Vagina (tissue), 2 donors: ENCODE results near the gene PACS1. TPM values are rescaled to one million over a fixed set of nuclear protein-coding genes. Genes with fewer than 3 reads are reported as not detected.
"Not testable (repeated sequence)": the region's sequence is repeated elsewhere in the genome, so short reads cannot be mapped to it uniquely, and the experiment has no call there.

Experiments used
- DNase-seq, 2 donors: peaks; one replicate each; pipeline ENCODE4 v3.0.0-alpha.2; 2017; ENCODE audit errors: extremely low spot score in 2 of 2
- H3K27ac ChIP-seq: fragments of 200-600 bp; sonication (generic); one replicate; pipeline ENCODE4 v1.5.1; 2019
- H3K27me3 ChIP-seq: fragments of 200-600 bp; sonication (generic); one replicate; pipeline ENCODE4 v1.5.1; 2019
- H3K36me3 ChIP-seq, 2 donors: fragments of 200-600 bp; sonication (generic); one replicate each; pipeline ENCODE4 v1.5.1; 2017 to 2019
- H3K4me1 ChIP-seq: fragments of 200-600 bp; sonication (generic); one replicate; pipeline ENCODE4 v1.5.1; 2019
- H3K4me3 ChIP-seq, 2 donors: fragments of 200-600 bp; sonication (generic); 1 replicate in 1 of 2; 2 replicates in 1 of 2; pipeline ENCODE4 v1.5.1; 2016 to 2019
- H3K9me3 ChIP-seq: fragments of 200-600 bp; sonication (generic); one replicate; pipeline ENCODE4 v1.5.1; 2019
- POLR2A ChIP-seq, 2 donors: fragments of 450-650 bp; IDR thresholded peaks; one replicate each; pipeline ENCODE4 v1.6.1; 2017; ENCODE audit warnings: antibody characterized with exemption in 2 of 2, mild to moderate bottlenecking in 2 of 2, moderate library complexity in 2 of 2
- POLR2AphosphoS5 ChIP-seq, 2 donors: sonication (generic); formaldehyde crosslinking; IDR thresholded peaks; one replicate each; pipeline ENCODE4 v1.9.0; 2017; ENCODE audit warnings: antibody characterized with exemption in 2 of 2, mild to moderate bottlenecking in 2 of 2, low read depth in 1 of 2; ENCODE audit not compliant: insufficient read depth in 1 of 2
- intact Hi-C: fragments of 100-400 bp; cut with DNase I; formaldehyde crosslinking; loops from one replicate; pipeline ENCODE4 v1.15.1; 2023
- total RNA-seq: library from RNA; depleted of rRNA; stranded (reverse); fragments of >200 nt; gene quantifications from one replicate; pipeline ENCODE4 v1.2.3, GENCODE V29; 2016
- TF ChIP-seq, protein P1 (sequence below), 3 experiments: fragments of 450-650 bp in 2 of 3; fragments of 200-600 bp in 1 of 3; sonication (generic) in 1 of 3; IDR thresholded peaks; one replicate each; pipeline ENCODE4 v1.5.1; 2017 to 2019; ENCODE audit warnings: antibody characterized with exemption in 3 of 3, mild to moderate bottlenecking in 2 of 3, moderate library complexity in 2 of 3

The PACS1 gene
- total RNA-seq, 1 donor from 2014 or later = 66.0 TPM

GRCh38 chr11:66248903-66249302 lies 178.8 kb downstream of the PACS1 start:
- no peak overlapping the region for H3K4me3 ChIP-seq
- peaks cover 0 to 4% of the 10 kb centered on the region in 2 donors for H3K36me3 ChIP-seq
- H3K27me3 ChIP-seq = no peaks in the 10 kb centered on the region
- intact Hi-C loops = no loop called here
- no peak for DNase-seq
- no peaks in the 10 kb centered on the region for H3K9me3 ChIP-seq
- TF ChIP-seq, protein P1, sequence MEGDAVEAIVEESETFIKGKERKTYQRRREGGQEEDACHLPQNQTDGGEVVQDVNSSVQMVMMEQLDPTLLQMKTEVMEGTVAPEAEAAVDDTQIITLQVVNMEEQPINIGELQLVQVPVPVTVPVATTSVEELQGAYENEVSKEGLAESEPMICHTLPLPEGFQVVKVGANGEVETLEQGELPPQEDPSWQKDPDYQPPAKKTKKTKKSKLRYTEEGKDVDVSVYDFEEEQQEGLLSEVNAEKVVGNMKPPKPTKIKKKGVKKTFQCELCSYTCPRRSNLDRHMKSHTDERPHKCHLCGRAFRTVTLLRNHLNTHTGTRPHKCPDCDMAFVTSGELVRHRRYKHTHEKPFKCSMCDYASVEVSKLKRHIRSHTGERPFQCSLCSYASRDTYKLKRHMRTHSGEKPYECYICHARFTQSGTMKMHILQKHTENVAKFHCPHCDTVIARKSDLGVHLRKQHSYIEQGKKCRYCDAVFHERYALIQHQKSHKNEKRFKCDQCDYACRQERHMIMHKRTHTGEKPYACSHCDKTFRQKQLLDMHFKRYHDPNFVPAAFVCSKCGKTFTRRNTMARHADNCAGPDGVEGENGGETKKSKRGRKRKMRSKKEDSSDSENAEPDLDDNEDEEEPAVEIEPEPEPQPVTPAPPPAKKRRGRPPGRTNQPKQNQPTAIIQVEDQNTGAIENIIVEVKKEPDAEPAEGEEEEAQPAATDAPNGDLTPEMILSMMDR (IDR thresholded peaks at IDR 0.05) = no peak
- no peak for TF ChIP-seq POLR2A (IDR thresholded peaks at IDR 0.05)
- no peak for TF ChIP-seq POLR2AphosphoS5 (IDR thresholded peaks at IDR 0.05; ENCODE audit: insufficient read depth in 1 of 2, low read depth in 1 of 2)
- H3K27ac ChIP-seq = no peak overlapping the region
- H3K4me1 ChIP-seq = no peaks in the 10 kb centered on the region

GRCh38 chr11:66251809-66252208 lies 181.7 kb downstream of the PACS1 start:
- H3K4me3 ChIP-seq = no peak overlapping the region
- no peak overlapping the region for H3K27ac ChIP-seq
- no peak for DNase-seq
- no peaks in the 10 kb centered on the region for H3K36me3 ChIP-seq
- H3K27me3 ChIP-seq = no peaks in the 10 kb centered on the region
- peaks cover 5% of the 10 kb centered on the region for H3K4me1 ChIP-seq
- TF ChIP-seq, protein P1 (IDR thresholded peaks at IDR 0.05) = no peak
- TF ChIP-seq POLR2AphosphoS5 (IDR thresholded peaks at IDR 0.05; ENCODE audit: insufficient read depth in 1 of 2, low read depth in 1 of 2) (no peak), POLR2A (IDR thresholded peaks at IDR 0.05) (no peak)
- no peaks in the 10 kb centered on the region for H3K9me3 ChIP-seq
- intact Hi-C loops = no loop called here

- H3K9me3 ChIP-seq, H3K27me3 ChIP-seq, intact Hi-C loops, H3K36me3 ChIP-seq, H3K4me1 ChIP-seq, H3K27ac ChIP-seq, DNase-seq, H3K4me3 ChIP-seq: not testable (repeated sequence)
Measured at GRCh38 chr11:66253081-66253480, 183.0 kb downstream of the PACS1 start.

DNA sequence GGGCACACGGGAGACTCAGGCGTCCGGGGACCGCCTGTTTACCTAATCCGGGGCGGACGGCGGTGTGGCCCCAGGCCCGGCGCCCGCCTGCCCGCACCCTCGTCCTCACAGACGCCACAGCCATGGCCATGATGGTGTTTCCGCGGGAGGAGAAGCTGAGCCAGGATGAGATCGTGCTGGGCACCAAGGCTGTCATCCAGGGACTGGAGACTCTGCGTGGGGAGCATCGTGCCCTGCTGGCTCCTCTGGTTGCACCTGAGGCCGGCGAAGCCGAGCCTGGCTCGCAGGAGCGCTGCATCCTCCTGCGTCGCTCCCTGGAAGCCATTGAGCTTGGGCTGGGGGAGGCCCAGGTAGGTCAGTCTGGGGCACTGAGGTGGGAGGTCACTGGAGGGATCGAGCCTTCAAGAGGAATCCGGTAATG lies 188.4 kb downstream of the PACS1 start:
- Histone ChIP-seq H3K4me1 (peaks cover 20% of the 10 kb centered on the region), H3K4me3 (peak overlapping the region; percentile 83 to 90), H3K9me3 (no peaks in the 10 kb centered on the region), H3K27ac (peak overlapping the region; percentile 88), H3K36me3 (peaks cover 0 to 31% of the 10 kb centered on the region in 2 donors), H3K27me3 (no peaks in the 10 kb centered on the region)
- TF ChIP-seq, protein P1 (IDR thresholded peaks at IDR 0.05) = no peak
- TF ChIP-seq POLR2AphosphoS5 (IDR thresholded peaks at IDR 0.05; ENCODE audit: insufficient read depth in 1 of 2, low read depth in 1 of 2) (peak in 1 of 2 donors; percentile 18), POLR2A (IDR thresholded peaks at IDR 0.05) (no peak)
- intact Hi-C loops = no loop called here
- no peak for DNase-seq

GRCh38 chr11:66259225-66259624 lies 189.2 kb downstream of the PACS1 start:
- Histone ChIP-seq H3K9me3 (no peaks in the 10 kb centered on the region), H3K4me1 (peaks cover 20% of the 10 kb centered on the region), H3K27ac (no peak overlapping the region), H3K36me3 (peaks cover 0 to 36% of the 10 kb centered on the region in 2 donors), H3K27me3 (no peaks in the 10 kb centered on the region), H3K4me3 (no peak overlapping the region)
- no peak for TF ChIP-seq POLR2A (IDR thresholded peaks at IDR 0.05)
- intact Hi-C loops = no loop called here
- DNase-seq = no peak

DNA sequence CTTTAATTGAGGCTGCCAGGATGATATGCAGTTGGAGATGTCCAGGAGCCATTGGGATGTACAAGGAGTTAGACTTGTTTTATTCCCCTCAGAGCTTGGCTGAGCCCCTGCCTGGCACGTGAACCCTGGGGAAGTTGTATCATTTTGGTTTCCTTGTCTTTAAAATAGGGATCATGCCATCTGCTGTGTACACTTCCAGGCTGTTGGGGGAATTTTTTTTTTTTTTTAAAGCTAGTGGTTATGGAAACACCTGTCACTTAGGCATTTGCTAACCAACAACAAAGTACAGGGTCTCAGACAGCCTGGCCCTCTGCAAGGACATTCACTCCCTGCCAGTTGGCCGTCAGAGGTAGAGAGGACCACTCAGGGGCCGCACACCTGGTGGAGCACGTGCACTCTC lies 189.9 kb downstream of the PACS1 start:
- no peak for DNase-seq
- peaks cover 20% of the 10 kb centered on the region for H3K4me1 ChIP-seq
- no peak overlapping the region for H3K4me3 ChIP-seq
- no peaks in the 10 kb centered on the region for H3K9me3 ChIP-seq
- no peaks in the 10 kb centered on the region for H3K27me3 ChIP-seq
- peaks cover 0 to 40% of the 10 kb centered on the region in 2 donors for H3K36me3 ChIP-seq
- H3K27ac ChIP-seq = no peak overlapping the region
- intact Hi-C loops = no loop called here
- TF ChIP-seq POLR2A (IDR thresholded peaks at IDR 0.05) = no peak
- no peak for TF ChIP-seq POLR2AphosphoS5 (IDR thresholded peaks at IDR 0.05; ENCODE audit: insufficient read depth in 1 of 2, low read depth in 1 of 2)
- TF ChIP-seq, protein P1 (IDR thresholded peaks at IDR 0.05) = no peak
